Esophagus muscularis mucosa (tissue), 4 donors: Measurements from ENCODE around the gene SMTN.

Experiments
- CTCF ChIP-seq, 3 experiments: fragments of 200-600 bp in 2 of 3; fragments of 450-650 bp in 1 of 3; sonication (generic) in 2 of 3; IDR thresholded peaks; one replicate each; pipeline ENCODE4 v1.5.1; 2017 to 2019; ENCODE audit warnings: antibody characterized with exemption in 3 of 3, mild to moderate bottlenecking in 2 of 3, moderate library complexity in 1 of 3
- EP300 ChIP-seq: sonication (generic); formaldehyde crosslinking; IDR thresholded peaks from one replicate; pipeline ENCODE4 v1.6.1; 2017; ENCODE audit warnings: antibody characterized with exemption
- POLR2A ChIP-seq: fragments of 450-650 bp; IDR thresholded peaks from one replicate; pipeline ENCODE4 v1.6.1; 2017; ENCODE audit warnings: antibody characterized with exemption, moderate library complexity, mild to moderate bottlenecking, low read depth
- POLR2AphosphoS5 ChIP-seq, 2 donors: sonication (generic); formaldehyde crosslinking; IDR thresholded peaks; one replicate each; pipeline ENCODE4 v1.6.1; 2017; ENCODE audit warnings: antibody characterized with exemption in 2 of 2

GRCh38 chr22:31036671-31037550 lies 44.2 kb upstream of the SMTN start:
- TF ChIP-seq CTCF (IDR thresholded peaks at IDR 0.05) (peak in 1 of 3 experiments; percentile 6), POLR2AphosphoS5 (IDR thresholded peaks at IDR 0.05) (peak; percentile 48 to 85), EP300 (no peak), POLR2A (no peak)
